ENCODE results near the gene DEF6. TPM values are rescaled to one million over a fixed set of nuclear protein-coding genes. Genes with fewer than 3 reads are reported as not detected.

DEF6 gene
- total RNA-seq, 4 donors from 2014 or later: 2.5 to 4.7 (median 3.6) TPM

DNA sequence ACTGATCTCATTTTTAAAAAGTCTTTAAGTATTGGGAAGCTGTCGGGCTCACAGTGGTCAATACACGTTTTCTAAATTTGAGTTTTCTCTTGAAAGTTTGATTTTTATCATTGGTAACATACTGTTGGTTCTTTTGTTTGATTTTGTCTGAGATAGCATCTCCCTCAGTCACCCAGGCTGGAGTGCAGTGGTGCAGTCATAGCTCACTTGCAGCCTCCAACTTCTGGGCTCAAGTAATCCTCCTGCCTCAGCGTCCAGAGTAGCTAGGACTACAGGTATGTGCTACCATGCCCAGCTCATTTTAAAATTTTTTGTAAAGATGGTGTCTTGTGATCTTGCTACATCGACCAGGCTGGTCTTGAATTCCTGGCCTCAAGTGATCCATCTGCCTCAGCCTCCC lies 53.8 kb downstream of the DEF6 start:
- H3K4me1 ChIP-seq: peaks cover 0 to 7% (median 0%) of the 10 kb centered on the region in 4 donors
- intact Hi-C loops (cut with DNase I): no loop called here
- H3K27ac ChIP-seq (replicated peaks in 1 of 4): no peak overlapping the region
- no peak for DNase-seq (ENCODE audit: extremely low spot score)
- H3K36me3 ChIP-seq: peaks cover 27 to 92% (median 47%) of the 10 kb centered on the region in 4 donors
- no peaks in the 10 kb centered on the region for H3K27me3 ChIP-seq
- TF ChIP-seq, protein P1, sequence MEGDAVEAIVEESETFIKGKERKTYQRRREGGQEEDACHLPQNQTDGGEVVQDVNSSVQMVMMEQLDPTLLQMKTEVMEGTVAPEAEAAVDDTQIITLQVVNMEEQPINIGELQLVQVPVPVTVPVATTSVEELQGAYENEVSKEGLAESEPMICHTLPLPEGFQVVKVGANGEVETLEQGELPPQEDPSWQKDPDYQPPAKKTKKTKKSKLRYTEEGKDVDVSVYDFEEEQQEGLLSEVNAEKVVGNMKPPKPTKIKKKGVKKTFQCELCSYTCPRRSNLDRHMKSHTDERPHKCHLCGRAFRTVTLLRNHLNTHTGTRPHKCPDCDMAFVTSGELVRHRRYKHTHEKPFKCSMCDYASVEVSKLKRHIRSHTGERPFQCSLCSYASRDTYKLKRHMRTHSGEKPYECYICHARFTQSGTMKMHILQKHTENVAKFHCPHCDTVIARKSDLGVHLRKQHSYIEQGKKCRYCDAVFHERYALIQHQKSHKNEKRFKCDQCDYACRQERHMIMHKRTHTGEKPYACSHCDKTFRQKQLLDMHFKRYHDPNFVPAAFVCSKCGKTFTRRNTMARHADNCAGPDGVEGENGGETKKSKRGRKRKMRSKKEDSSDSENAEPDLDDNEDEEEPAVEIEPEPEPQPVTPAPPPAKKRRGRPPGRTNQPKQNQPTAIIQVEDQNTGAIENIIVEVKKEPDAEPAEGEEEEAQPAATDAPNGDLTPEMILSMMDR (IDR thresholded peaks at IDR 0.05): no peak
- TF ChIP-seq EP300 (IDR thresholded peaks at IDR 0.05) (no peak), POLR2A (IDR thresholded peaks at IDR 0.05; ENCODE audit: low read depth) (no peak), POLR2AphosphoS5 (IDR thresholded peaks at IDR 0.05) (no peak)
- H3K4me3 ChIP-seq: no peak overlapping the region
- WGBS: 95% methylated on average over 4 of the region's 4 CpGs
- H3K9me3 ChIP-seq: no peaks in the 10 kb centered on the region

DNA sequence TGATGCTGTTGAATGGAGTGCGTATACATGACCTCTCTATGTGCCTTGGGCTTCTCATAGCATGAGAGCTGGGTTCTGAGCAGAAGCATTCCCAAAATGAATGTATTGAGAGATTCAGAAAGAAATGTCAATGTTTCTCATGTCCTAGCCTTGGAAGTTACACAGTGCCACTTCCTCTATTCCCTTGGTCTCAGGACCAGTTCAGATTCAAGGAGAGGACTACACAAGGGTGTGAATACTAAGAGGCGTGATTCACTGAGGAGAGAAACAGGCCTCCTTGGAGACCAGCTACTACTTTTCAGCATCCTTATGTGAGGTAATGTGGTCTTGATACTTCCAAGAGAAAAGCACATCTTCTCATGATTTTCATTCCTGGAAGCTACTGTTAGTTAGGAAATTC lies 55.1 kb downstream of the DEF6 start:
- Histone ChIP-seq H3K27ac (replicated peaks in 1 of 4) (no peak overlapping the region), H3K4me1 (peaks cover 1 to 10% (median 1%) of the 10 kb centered on the region in 4 donors), H3K9me3 (no peaks in the 10 kb centered on the region), H3K4me3 (no peak overlapping the region), H3K36me3 (peaks cover 27 to 88% (median 42%) of the 10 kb centered on the region in 4 donors), H3K27me3 (no peaks in the 10 kb centered on the region)
- WGBS: 100% methylated on average over 2 of the region's 2 CpGs
- intact Hi-C loops (cut with DNase I): no loop called here
- TF ChIP-seq POLR2A (IDR thresholded peaks at IDR 0.05; ENCODE audit: low read depth): no peak
- TF ChIP-seq POLR2AphosphoS5 (IDR thresholded peaks at IDR 0.05): no peak
- TF ChIP-seq, protein P1 (IDR thresholded peaks at IDR 0.05): no peak
- no peak for TF ChIP-seq EP300 (IDR thresholded peaks at IDR 0.05)
- no peak for DNase-seq (ENCODE audit: extremely low spot score)

DNA sequence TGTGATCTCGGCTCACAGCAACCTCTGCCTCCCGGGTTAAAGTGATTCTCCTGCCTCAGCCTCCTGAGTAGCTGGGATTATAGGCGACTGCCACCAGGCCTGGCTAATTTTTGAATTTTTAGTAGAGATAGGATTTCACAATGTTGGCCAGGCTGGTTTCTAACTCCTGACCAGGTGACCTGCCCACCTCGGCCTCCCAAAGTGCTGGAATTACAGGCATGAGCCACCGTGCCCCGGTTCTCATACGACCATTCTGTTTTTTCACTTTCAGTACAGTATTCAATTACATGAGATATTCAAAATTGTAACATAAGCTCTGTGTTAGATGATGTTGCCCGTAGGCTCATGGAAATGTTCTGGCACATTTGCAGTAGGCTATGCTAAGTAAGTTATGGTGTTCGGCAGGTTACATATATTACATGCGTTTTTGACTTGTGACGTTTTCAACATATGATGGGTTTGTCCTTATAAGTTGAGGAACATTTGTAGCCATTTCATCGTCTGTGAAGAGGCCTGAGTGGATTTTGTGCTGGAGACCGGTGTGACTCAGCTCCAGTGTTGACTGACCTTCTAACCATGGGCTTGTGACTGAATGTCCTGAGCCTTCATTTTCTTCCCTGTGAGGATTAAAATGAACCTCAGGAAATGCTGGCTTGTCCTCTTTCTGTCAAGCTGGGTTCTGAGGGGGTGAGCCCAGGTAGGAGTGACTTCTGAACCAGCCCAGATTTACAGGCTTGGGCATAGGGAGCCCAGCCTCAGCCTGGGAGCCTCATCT lies 56.9 kb downstream of the DEF6 start:
- no peaks in the 10 kb centered on the region for H3K9me3 ChIP-seq
- no peak overlapping the region for H3K4me3 ChIP-seq
- WGBS: 92% methylated on average over 13 of the region's 13 CpGs
- TF ChIP-seq POLR2AphosphoS5 (IDR thresholded peaks at IDR 0.05) (no peak), POLR2A (IDR thresholded peaks at IDR 0.05; ENCODE audit: low read depth) (no peak), EP300 (IDR thresholded peaks at IDR 0.05) (no peak)
- H3K27ac ChIP-seq (replicated peaks in 1 of 4): no peak overlapping the region
- H3K4me1 ChIP-seq: peaks cover 19 to 26% (median 20%) of the 10 kb centered on the region in 4 donors
- no peak for DNase-seq (ENCODE audit: extremely low spot score)
- intact Hi-C loops (cut with DNase I): no loop called here
- no peaks in the 10 kb centered on the region for H3K27me3 ChIP-seq
- H3K36me3 ChIP-seq: peaks cover 14 to 70% (median 27%) of the 10 kb centered on the region in 4 donors

DNA sequence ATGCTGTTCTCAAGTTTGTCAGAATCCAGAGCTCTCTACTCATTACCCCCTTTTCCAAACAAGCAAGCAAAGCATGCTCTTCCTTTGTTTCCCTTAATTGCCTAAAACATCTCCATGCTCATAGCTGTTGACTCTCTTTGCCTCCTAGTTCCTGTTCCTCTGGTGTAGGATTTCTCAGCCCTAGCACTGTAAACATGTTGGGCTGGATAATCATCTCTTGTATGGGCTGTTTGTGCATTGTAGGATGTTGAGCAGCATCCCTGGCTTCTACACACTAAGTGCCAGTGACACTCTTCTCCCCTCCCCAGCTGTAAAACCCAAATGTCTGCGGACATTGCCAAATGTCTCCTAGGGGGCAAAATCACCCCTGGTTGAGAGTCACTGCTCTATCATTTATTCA lies 58.8 kb downstream of the DEF6 start:
- no peak for DNase-seq (ENCODE audit: extremely low spot score)
- no peak overlapping the region for H3K27ac ChIP-seq (replicated peaks in 1 of 4)
- intact Hi-C loops (cut with DNase I): no loop called here
- 100% methylated on average over 1 of the region's 1 CpG for WGBS
- no peak for TF ChIP-seq POLR2AphosphoS5 (IDR thresholded peaks at IDR 0.05)
- TF ChIP-seq POLR2A (IDR thresholded peaks at IDR 0.05; ENCODE audit: low read depth): no peak
- TF ChIP-seq, protein P1 (IDR thresholded peaks at IDR 0.05): no peak
- no peak for TF ChIP-seq EP300 (IDR thresholded peaks at IDR 0.05)
- no peak overlapping the region for H3K4me3 ChIP-seq
- peaks cover 12 to 53% (median 24%) of the 10 kb centered on the region in 4 donors for H3K36me3 ChIP-seq
- H3K4me1 ChIP-seq: peaks cover 38 to 44% (median 38%) of the 10 kb centered on the region in 4 donors
- no peaks in the 10 kb centered on the region for H3K27me3 ChIP-seq
- H3K9me3 ChIP-seq: no peaks in the 10 kb centered on the region

DNA sequence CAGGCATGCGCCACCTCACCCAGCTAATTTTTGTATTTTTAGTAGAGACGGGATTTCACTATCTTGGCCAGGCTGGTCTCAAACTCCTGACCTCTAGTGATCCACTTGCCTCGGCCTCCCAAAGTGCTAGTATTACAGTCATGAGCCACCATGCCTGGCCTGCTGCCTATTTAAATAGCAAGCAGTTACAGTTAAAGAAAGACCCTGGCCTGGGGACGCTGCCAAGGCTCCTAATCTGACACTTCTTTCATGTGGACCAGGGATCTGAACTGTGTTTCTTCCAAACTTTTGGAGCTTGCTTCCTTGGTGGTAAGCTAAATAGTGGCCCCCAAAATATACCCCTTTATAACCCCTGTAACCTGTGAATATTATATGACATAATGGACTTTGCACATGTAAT lies 60.1 kb downstream of the DEF6 start:
- H3K4me3 ChIP-seq: no peak overlapping the region
- H3K9me3 ChIP-seq: no peaks in the 10 kb centered on the region
- H3K27me3 ChIP-seq: no peaks in the 10 kb centered on the region
- no peak overlapping the region for H3K27ac ChIP-seq (replicated peaks in 1 of 4)
- intact Hi-C loops (cut with DNase I): no loop called here
- peaks cover 5 to 40% (median 18%) of the 10 kb centered on the region in 4 donors for H3K36me3 ChIP-seq
- peaks cover 39 to 51% (median 41%) of the 10 kb centered on the region in 4 donors for H3K4me1 ChIP-seq
- no peak for TF ChIP-seq POLR2AphosphoS5 (IDR thresholded peaks at IDR 0.05)
- TF ChIP-seq EP300 (IDR thresholded peaks at IDR 0.05): no peak
- no peak for TF ChIP-seq POLR2A (IDR thresholded peaks at IDR 0.05; ENCODE audit: low read depth)
- TF ChIP-seq, protein P1 (IDR thresholded peaks at IDR 0.05): no peak
- WGBS: 83% methylated on average over 4 of the region's 4 CpGs
- DNase-seq (ENCODE audit: extremely low spot score): no peak

All from esophagus muscularis mucosa (tissue), 4 donors.